Stimulated activated CD8-positive, alpha-beta memory T cell treated with anti-CD3 and anti-CD28 coated beads, Interleukin-12 subunit alpha, Interleukin-12 subunit beta, amount 100 ng/mL, for 4 hours (primary cell): ENCODE measurements around the gene OCSTAMP.

ENCODE experiments used
- DNase-seq: peaks from one replicate; pipeline ENCODE4 v3.0.0-alpha.2; 2020; ENCODE audit warnings: low read depth

OCSTAMP gene

DNA sequence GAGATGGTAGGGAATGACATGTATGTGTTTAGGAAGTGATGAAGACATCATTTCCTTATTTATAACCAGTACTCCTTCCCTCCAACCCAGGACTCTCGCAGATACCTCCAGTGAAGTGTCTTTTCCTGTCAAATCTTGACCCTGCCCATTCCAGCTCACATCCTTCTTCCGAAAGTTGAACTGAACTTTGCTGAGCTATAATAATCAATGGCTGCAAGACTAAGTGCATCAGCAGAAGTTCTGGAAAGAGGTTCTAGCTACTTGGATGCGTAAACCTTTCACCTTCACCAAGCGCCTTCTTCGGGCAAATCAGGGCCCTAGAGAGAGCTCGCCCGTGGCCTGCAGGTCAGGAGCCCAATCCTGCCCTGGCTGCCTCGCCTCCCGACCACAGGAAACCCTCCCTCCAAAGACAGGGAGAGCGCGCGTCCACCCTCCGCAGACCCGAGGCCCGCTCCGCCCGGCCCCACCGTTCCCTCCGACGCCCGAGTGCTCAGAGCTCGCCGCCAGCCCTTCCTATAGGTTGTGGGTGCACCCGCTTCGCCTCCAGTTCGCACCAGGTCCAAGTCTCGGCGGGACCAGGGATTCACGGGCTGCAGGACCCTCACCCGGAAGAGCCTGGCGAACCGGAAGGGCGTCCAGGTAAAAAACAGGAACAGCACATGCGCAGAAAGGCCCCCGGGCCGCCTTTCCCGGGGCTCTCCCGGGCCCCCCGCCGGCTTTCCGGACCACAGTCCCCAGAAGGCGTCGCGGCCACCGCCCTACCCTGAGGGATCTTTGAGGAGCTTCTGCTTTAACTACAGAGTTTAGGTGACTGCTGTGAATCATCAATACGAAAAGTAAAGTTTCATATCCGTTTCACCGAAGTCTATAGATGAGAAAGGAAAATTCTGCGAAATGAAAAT, 37.3 kb downstream of the OCSTAMP start, which contains the start of gene ZNF334:
TSS of gene ZNF334 (minus strand) at position 617 of the 902 bp plus-strand sequence. CDS start 1,457 bp downstream, outside the sequence.
- no peak for DNase-seq

DNA sequence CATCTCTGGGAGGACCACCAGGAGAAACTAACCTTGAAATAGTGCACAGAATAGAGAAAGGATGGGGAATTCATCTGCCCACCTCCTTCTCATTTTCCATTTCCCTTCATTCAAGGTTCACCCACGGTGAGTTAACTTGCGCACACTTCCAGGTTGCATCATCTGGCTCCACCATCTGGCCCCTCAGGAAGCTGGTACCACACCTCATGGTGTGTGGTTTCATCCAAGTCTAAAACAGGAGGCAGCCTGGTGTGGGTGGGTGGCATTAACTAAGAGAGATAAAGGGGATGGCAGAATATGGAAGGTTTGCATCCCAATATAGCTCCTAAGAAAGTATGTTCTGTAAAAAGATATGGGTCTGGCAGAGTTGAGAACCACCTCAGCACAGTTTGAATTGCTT, 40.9 kb downstream of the OCSTAMP start:
- no peak for DNase-seq

DNA sequence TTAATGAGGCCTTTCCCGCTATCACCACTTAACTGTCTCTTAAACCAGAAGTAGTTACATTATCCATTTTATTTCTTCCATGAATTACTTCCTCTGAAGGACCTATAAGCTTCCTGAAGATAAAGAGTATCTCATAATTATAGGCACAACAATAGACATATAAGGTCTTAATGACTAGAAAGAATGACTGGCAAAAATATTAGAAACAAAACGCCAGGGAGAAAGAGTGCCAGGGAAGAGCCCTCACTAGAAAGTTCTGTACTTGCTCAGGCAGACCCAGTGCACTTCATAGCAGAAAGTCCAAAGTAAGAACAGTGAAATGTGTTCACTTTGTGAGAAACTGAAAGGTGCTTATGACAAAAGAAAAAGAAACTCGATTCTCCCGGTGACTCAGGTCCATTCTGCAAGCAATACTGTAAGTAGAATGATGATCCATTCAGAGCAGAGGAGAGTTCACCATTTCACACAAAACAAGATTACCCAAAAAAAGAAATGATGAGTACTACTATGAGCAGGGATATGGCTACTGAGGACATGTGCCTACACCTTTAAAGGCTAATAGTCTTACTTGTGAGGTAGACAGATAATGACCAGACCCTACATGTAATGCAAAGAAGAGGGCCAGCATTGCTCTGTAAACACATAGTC, 42.6 kb downstream of the OCSTAMP start:
- DNase-seq, result no peak

DNA sequence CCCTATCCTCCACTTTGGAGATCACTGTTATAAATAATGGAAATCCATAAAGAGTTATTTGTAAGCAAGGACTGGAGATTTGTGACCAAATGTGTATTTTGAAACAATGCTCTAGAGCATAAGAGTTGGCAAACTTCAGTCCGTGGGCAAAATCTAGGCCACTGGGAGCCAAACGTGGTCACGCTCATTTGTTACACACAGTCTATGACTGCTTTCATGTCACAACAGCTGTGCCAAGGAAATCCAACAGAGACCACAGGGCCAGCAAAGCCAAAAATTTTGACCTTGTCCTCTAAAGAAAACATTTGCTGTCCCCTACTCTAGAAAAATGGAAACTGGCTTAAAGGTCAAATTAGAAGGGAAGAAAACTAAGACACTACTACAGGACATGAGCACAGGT, 44.9 kb downstream of the OCSTAMP start:
- DNase-seq, result no peak

GRCh38 chr20:46501961-46502360, 48.5 kb downstream of the OCSTAMP start:
- DNase-seq, result no peak

DNA sequence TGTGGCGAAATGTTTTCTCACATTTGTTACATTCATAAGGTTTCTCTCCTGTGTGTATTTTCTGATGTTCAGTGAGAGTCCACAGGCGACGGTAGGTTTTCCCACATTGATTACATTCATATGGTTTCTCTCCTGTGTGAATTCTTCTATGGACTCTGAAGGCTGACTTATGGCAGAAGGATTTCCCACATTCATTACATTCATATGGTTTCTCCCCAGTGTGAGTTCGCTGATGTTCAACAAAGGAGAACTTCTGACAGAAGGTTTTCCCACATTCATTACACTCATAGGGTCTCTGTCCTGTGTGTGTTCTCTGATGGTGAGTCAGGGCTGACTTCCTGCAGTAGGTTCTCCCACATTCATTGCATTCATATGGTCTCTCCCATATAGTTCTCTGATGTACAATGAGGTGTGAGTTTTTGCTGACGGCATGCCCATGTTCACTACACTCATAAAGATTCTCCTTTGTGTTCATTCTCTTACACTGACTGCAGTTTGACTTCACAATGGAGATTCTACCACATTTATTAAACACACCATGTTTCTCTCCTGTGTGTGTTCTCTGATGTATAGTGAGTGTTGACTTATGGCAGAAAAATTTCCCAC, 49.0 kb downstream of the OCSTAMP start:
- no peak for DNase-seq

- no peak for DNase-seq
Observed at GRCh38 chr20:46494077-46494476, 56.4 kb downstream of the OCSTAMP start.

GRCh38 chr20:46491354-46491753, 59.1 kb downstream of the OCSTAMP start:
- DNase-seq, result no peak
